Measurements from ENCODE around the gene CC2D1B.

Gene CC2D1B

DNA sequence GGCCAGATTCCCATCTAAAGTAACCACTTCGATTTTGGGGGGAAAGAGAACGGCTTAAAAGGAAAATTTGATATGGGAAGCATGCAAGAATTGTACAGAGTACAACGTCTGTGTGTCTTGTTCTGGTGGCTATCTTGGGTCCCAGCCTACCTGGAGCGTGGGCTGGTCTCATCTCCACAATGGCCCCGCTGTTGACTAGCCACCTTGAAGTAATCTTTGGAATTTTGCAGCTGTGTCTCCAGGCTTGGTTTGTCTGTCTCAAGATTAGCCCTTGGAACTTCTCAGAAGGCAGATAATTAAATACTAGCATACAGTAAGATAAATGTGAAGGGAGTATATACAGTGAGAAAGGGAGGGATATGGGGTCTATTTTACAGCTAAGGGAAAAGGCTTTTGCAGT lies 1.3 kb upstream of the CC2D1B start:
- TF ChIP-seq, protein P1, sequence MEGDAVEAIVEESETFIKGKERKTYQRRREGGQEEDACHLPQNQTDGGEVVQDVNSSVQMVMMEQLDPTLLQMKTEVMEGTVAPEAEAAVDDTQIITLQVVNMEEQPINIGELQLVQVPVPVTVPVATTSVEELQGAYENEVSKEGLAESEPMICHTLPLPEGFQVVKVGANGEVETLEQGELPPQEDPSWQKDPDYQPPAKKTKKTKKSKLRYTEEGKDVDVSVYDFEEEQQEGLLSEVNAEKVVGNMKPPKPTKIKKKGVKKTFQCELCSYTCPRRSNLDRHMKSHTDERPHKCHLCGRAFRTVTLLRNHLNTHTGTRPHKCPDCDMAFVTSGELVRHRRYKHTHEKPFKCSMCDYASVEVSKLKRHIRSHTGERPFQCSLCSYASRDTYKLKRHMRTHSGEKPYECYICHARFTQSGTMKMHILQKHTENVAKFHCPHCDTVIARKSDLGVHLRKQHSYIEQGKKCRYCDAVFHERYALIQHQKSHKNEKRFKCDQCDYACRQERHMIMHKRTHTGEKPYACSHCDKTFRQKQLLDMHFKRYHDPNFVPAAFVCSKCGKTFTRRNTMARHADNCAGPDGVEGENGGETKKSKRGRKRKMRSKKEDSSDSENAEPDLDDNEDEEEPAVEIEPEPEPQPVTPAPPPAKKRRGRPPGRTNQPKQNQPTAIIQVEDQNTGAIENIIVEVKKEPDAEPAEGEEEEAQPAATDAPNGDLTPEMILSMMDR (IDR thresholded peaks at IDR 0.05): no peak

DNA sequence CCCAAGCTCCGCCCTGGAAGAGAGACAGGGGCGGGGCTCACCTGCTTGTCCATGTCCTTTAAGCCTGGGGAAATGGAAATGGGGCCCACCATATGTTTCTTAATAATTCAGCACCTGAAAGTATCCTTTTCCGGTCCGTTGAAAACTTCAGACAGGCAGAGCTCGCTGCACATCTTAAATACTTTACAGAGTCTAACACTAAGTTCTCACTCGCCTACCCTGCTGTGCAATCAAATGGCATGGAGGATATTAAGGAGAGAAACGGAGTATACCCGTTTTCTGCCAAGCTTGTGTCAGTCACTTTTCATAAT lies 467 bp upstream of the CC2D1B start:
- TF ChIP-seq, protein P1 (IDR thresholded peaks at IDR 0.05): no peak

- TF ChIP-seq, protein P1 (IDR thresholded peaks at IDR 0.05): no peak
Observed at GRCh38 chr1:52365071-52365745, 797 bp downstream of the CC2D1B start.

- TF ChIP-seq, protein P1 (IDR thresholded peaks at IDR 0.05): no peak
Observed at GRCh38 chr1:52364235-52364839, 1.7 kb downstream of the CC2D1B start.

GRCh38 chr1:52360595-52360968 lies 5.4 kb downstream of the CC2D1B start:
- TF ChIP-seq, protein P1 (IDR thresholded peaks at IDR 0.05): no peak

DNA sequence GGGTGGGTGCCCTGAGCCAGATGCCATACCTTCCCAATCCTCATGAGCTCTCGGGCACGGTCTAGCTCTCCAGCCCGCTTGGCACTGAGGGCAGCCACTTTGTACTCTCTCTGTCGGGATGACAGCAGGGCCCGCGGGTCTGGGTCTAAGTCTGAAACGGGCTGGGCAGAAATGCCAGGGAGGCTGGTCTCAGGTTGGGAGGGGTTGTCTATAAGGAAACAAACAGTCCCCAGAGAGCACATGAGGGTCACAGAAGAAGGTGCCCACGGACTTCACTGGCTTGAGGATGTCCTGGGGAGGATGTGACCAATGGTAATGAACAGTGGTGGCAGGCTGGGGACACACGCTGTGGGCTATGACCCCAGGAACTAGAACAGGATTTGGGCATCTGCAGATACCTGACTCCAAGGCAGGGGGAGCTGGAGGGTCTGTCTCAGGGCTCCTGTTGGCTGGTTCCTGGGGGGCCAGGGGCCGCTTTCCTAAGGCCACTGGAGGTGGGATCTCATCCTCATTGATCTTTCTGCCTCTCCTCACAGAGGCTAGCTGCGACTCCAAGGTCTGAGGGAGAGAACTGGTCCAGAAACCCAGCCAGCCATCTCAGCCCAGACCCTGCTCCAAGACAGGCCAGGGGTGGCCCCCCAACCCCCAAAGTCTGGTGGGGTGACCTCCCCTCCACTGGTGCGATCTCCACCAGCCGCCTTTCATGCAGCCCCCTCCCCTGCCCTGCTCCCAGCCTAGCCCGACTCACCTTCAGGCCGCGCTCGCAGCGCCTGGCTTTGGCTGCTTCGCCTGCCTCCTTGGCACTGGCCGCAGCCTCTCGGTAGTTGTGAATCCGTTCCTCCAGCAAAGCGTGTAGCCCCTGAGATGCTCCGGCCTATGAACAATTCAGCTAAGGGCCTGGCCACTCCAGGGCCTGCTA lies 6.1 kb downstream of the CC2D1B start:
- TF ChIP-seq, protein P1 (IDR thresholded peaks at IDR 0.05): no peak

- TF ChIP-seq, protein P1 (IDR thresholded peaks at IDR 0.05): no peak
Observed at GRCh38 chr1:52358851-52359497, 7.0 kb downstream of the CC2D1B start.

Measured in LNCAP (cell line).